SK-N-SH (cell line): ENCODE results near the gene ICA1. TPM values are rescaled to one million over a fixed set of nuclear protein-coding genes. Genes with fewer than 3 reads are reported as not detected.

Experiments
- CTCF ChIA-PET: fragments of 300-600, 350-600 bp; formaldehyde crosslinking; extraction: SDS; loops from one replicate; lab custom pipeline; 2021; lab: Yijun Ruan, JAX
- POLR2A ChIA-PET: fragments of 350-600 bp; sonication (Branson Sonifier 250); formaldehyde crosslinking; extraction: SDS; loops from one replicate; lab custom pipeline; 2020; ENCODE audit warnings: antibody characterized with exemption, inconsistent platforms; lab: Yijun Ruan, JAX
- DNase-seq: peaks from one replicate; pipeline ENCODE4 v3.0.0; 2012
- H2AFZ ChIP-seq: fragments of 200-600 bp; sonication (generic); 2 replicates; pipeline ENCODE4 v1.8.1; 2016; ENCODE audit warnings: antibody characterized with exemption, mild to moderate bottlenecking, low read depth
- H3F3A ChIP-seq: fragments of 200-600 bp; sonication (generic); replicated peaks from 2 replicates; pipeline ENCODE3; 2016; ENCODE audit warnings: antibody characterized with exemption, mild to moderate bottlenecking; ENCODE audit not compliant: insufficient read depth
- H3K27ac ChIP-seq, 2 experiments: fragments of 200-500 bp in 1 of 2; fragments of 200-600 bp in 1 of 2; sonication (Bioruptor generic) in 1 of 2; sonication (generic), shearing (Covaris generic) in 1 of 2; 2 replicates each; pipeline versions ENCODE4 v1.5.1 to v1.6.1; 2014 to 2016; ENCODE audit warnings: low read depth in 2 of 2, inconsistent platforms in 1 of 2, low read length in 1 of 2, mild to moderate bottlenecking in 1 of 2, mixed read lengths in 1 of 2
- H3K27me3 ChIP-seq: fragments of 200-600 bp; sonication (generic), shearing (Covaris generic); 2 replicates; pipeline ENCODE4 v1.6.1; 2016; ENCODE audit warnings: mixed run types; ENCODE audit not compliant: insufficient read depth
- H3K36me3 ChIP-seq, 2 experiments: fragments of 200-500 bp in 1 of 2; fragments of 200-600 bp in 1 of 2; sonication (Bioruptor generic) in 1 of 2; sonication (generic) in 1 of 2; replicated peaks in 1 of 2; 2 replicates each; pipeline versions ENCODE3 to v1.5.1; 2014 to 2016; ENCODE audit warnings: low read length in 1 of 2, mild to moderate bottlenecking in 1 of 2; ENCODE audit not compliant: insufficient read depth in 2 of 2, control insufficient read depth in 1 of 2
- H3K4me1 ChIP-seq, 2 experiments: fragments of 200-500 bp in 1 of 2; fragments of 200-600 bp in 1 of 2; sonication (Bioruptor generic) in 1 of 2; sonication (generic), shearing (Covaris generic) in 1 of 2; 2 replicates each; pipeline versions ENCODE4 v1.5.1 to v1.6.1; 2014 to 2016; ENCODE audit warnings: low read depth in 1 of 2, low read length in 1 of 2, mixed run types in 1 of 2; ENCODE audit not compliant: insufficient read depth in 2 of 2, control insufficient read depth in 1 of 2
- H3K4me2 ChIP-seq: fragments of 200-600 bp; sonication (generic), shearing (Covaris generic); 2 replicates; pipeline ENCODE4 v1.6.1; 2017; ENCODE audit warnings: mixed run types
- H3K4me3 ChIP-seq, 2 experiments: fragments of 200-500 bp in 1 of 2; fragments of 200-600 bp in 1 of 2; sonication (Bioruptor generic) in 1 of 2; sonication (generic), shearing (Covaris generic) in 1 of 2; 2 replicates each; pipeline versions ENCODE4 v1.5.1 to v1.8.1; 2014 to 2016; ENCODE audit warnings: low read depth in 2 of 2, inconsistent platforms in 1 of 2, low read length in 1 of 2, mild to moderate bottlenecking in 1 of 2, mixed read lengths in 1 of 2, moderate library complexity in 1 of 2
- H3K79me2 ChIP-seq: fragments of 200-600 bp; sonication (generic); 2 replicates; pipeline ENCODE4 v1.8.1; 2017; ENCODE audit warnings: mild to moderate bottlenecking; ENCODE audit not compliant: insufficient read depth
- H3K9ac ChIP-seq: fragments of 200-600 bp; sonication (generic); 2 replicates; pipeline ENCODE4 v1.6.1; 2017; ENCODE audit warnings: mixed run types
- H3K9me2 ChIP-seq: fragments of 200-600 bp; sonication (generic); 2 replicates; pipeline ENCODE4 v1.6.1; 2017; ENCODE audit warnings: mixed run types
- H3K9me3 ChIP-seq: fragments of 200-600 bp; sonication (generic); 2 replicates; pipeline ENCODE4 v1.6.1; 2017; ENCODE audit warnings: mixed run types, mild to moderate bottlenecking, moderate library complexity
- H4K20me1 ChIP-seq: fragments of 200-600 bp; sonication (generic); 2 replicates; pipeline ENCODE4 v1.6.1; 2017; ENCODE audit warnings: mild to moderate bottlenecking, mixed run types; ENCODE audit not compliant: insufficient read depth
- CHD2 ChIP-seq: fragments of 150-350 bp; IDR thresholded peaks from 2 replicates; pipeline ENCODE4 v1.6.1; 2018; ENCODE audit warnings: low read length; ENCODE audit not compliant: partially characterized antibody
- EP300 ChIP-seq, 2 experiments: IDR thresholded peaks; 2 replicates each; pipeline versions ENCODE4 v1.4.0 to v1.6.1; 2012; ENCODE audit warnings: borderline replicate concordance in 1 of 2, low read depth in 1 of 2, low read length in 1 of 2
- FOSL2 ChIP-seq: IDR thresholded peaks from 2 replicates; pipeline ENCODE4 v1.4.0; 2012; ENCODE audit warnings: low read depth, mild to moderate bottlenecking, moderate library complexity, borderline replicate concordance
- FOXM1 ChIP-seq: IDR thresholded peaks from 2 replicates; pipeline ENCODE4 v1.4.0; 2012; ENCODE audit warnings: low read depth, mild to moderate bottlenecking
- GABPA ChIP-seq: IDR thresholded peaks from 2 replicates; pipeline ENCODE4 v1.4.0; 2012; ENCODE audit warnings: low read depth, mild to moderate bottlenecking
- GATA2 ChIP-seq: sonication (generic); formaldehyde crosslinking; IDR thresholded peaks from 2 replicates; pipeline ENCODE4 v1.5.0; 2020; ENCODE audit warnings: mild to moderate bottlenecking, missing genetic modification reagents
- JUND ChIP-seq: IDR thresholded peaks from 2 replicates; pipeline ENCODE4 v1.4.0; 2012
- MEF2A ChIP-seq: IDR thresholded peaks from 2 replicates; pipeline ENCODE4 v1.4.0; 2012; ENCODE audit warnings: low read depth, borderline replicate concordance
- NFIC ChIP-seq: IDR thresholded peaks from 2 replicates; pipeline ENCODE4 v1.4.0; 2012; ENCODE audit warnings: borderline replicate concordance
- NRF1 ChIP-seq: IDR thresholded peaks from 2 replicates; pipeline ENCODE4 v1.6.1; 2012; ENCODE audit warnings: low read depth, mild to moderate bottlenecking, low read length
- PBX3 ChIP-seq: IDR thresholded peaks from 2 replicates; pipeline ENCODE4; 2012
- RCOR1 ChIP-seq: fragments of 150-350 bp; IDR thresholded peaks from 2 replicates; pipeline ENCODE4 v1.6.1; 2017; ENCODE audit warnings: antibody characterized with exemption, low read length
- REST ChIP-seq: IDR thresholded peaks from 2 replicates; pipeline ENCODE4 v1.6.1; 2012; ENCODE audit warnings: mild to moderate bottlenecking, low read depth, low read length, moderate library complexity
- SMC3 ChIP-seq: IDR thresholded peaks from 2 replicates; pipeline ENCODE4 v1.6.1; 2012; ENCODE audit warnings: low read depth, low read length, improper control_type of control experiment
- TCF12 ChIP-seq: IDR thresholded peaks from 2 replicates; pipeline ENCODE4 v1.4.0; 2012
- TEAD4 ChIP-seq: IDR thresholded peaks from 2 replicates; pipeline ENCODE4 v1.4.0; 2012; ENCODE audit warnings: mild to moderate bottlenecking, borderline replicate concordance; ENCODE audit not compliant: insufficient read depth
- USF1 ChIP-seq: IDR thresholded peaks from 2 replicates; pipeline ENCODE4 v1.4.0; 2012; ENCODE audit warnings: low read depth, borderline replicate concordance
- YY1 ChIP-seq: IDR thresholded peaks from 2 replicates; pipeline ENCODE4 v1.4.0; 2012; ENCODE audit warnings: low read depth, mild to moderate bottlenecking
- ZBTB33 ChIP-seq: IDR thresholded peaks from 2 replicates; pipeline ENCODE4 v1.4.0; 2012; ENCODE audit warnings: low read depth, borderline replicate concordance
- WGBS: methylation state at CpG from one replicate; pipeline ENCODE4 v1.1.6; 2017; ENCODE audit warnings: low lambda C conversion rate; 5-methylcytosine and 5-hydroxymethylcytosine counted together
- polyA plus RNA-seq, 3 experiments: library from polyadenylated mRNA; depleted of rRNA; stranded (reverse); fragments of >200 nt; gene quantifications; 2 replicates each; pipeline ENCODE4 v1.2.3, GENCODE V29; 2012

ICA1 gene
- polyA plus RNA-seq, 1 of the 3 experiments (the other 2 are of a cell fraction), result 2.4 TPM

- Histone ChIP-seq H3K79me2 (no peaks in the 10 kb centered on the region), H3K4me1 (no peaks in the 10 kb centered on the region), H3K9ac (no peak overlapping the region), H3K9me2 (no peaks in the 10 kb centered on the region), H3K27me3 (no peaks in the 10 kb centered on the region), H3K36me3 (peaks cover 0 to 3% of the 10 kb centered on the region in 2 experiments), H3K27ac (no peak overlapping the region), H3F3A (no peaks in the 10 kb centered on the region), H3K9me3 (no peaks in the 10 kb centered on the region), H4K20me1 (no peaks in the 10 kb centered on the region), H3K4me3 (no peak overlapping the region), H3K4me2 (no peak overlapping the region), H2AFZ (no peak overlapping the region)
- WGBS, result 50% methylated on average over 1 of the region's 1 CpG
- TF ChIP-seq TEAD4 (no peak), PBX3 (no peak), NFIC (no peak), REST (no peak), FOXM1 (no peak), USF1 (no peak), RCOR1 (no peak), CHD2 (no peak), GATA2 (CRISPR knock-in tag) (no peak), SMC3 (no peak), JUND (no peak), EP300 (IDR thresholded peaks at IDR 0.05; ENCODE audit: borderline replicate concordance in 1 of 2, low read depth in 1 of 2, low read length in 1 of 2) (no peak), MEF2A (no peak), GABPA (no peak), NRF1 (no peak), TCF12 (no peak), FOSL2 (no peak), YY1 (no peak), ZBTB33 (no peak)
- ChIA-PET POLR2A (no interaction called here), CTCF (interaction anchor here (0.7 kb wide), 1 partner anchor 12 kb away, joined by 3 read pairs; no protein-coding TSS in a partner anchor)
- no peak for DNase-seq
These were observed 131.3 kb downstream of the ICA1 start for GRCh38 chr7:8130663-8131062.
